HuH-7.5 (cell line): ENCODE results near the gene IL37.
A peak's percentile ranks its signal among the peaks of the same experiment; 100 is the strongest.
"Not testable (repeated sequence)": the region's sequence is repeated elsewhere in the genome, so short reads cannot be mapped to it uniquely, and the experiment has no call there.

ENCODE experiments used
- DNase-seq: peaks from one replicate; pipeline ENCODE4 v3.0.0; 2011; ENCODE audit warnings: low spot score

Gene IL37

DNA sequence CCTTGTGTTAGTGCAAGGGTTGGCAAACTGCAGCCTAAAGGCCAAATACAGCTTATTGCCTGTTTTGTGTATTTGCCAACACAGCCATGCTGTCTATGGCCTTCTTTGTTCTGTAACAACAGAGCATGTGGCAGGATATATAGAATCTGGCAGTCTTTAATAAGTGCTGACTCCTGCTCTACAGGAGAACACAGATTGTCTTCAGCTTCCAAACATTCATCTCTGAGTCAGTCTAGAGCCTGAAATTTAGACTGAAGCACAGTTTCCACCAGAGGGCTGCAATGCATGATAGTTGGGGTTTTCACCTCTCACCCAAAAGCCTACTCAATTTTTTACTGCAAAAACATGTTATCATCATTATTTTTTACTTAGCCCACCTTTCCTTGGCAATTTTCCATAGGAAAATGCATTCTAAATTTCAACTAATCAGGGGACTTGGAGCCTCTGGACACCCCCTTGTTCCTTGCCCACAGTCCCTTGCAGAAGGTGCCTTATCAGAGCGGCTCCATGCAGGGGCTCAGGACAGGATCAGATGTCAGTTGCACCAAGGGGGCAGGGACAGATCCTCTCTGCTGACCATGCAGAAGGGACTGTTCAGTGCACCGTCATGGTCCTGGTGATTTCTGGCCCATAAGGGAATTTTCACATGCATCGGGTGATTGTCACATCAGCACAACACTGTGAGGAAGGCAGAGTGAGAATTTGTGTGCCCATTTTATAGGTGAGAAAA lies 12.4 kb downstream of the IL37 start:
- no peak for DNase-seq

DNA sequence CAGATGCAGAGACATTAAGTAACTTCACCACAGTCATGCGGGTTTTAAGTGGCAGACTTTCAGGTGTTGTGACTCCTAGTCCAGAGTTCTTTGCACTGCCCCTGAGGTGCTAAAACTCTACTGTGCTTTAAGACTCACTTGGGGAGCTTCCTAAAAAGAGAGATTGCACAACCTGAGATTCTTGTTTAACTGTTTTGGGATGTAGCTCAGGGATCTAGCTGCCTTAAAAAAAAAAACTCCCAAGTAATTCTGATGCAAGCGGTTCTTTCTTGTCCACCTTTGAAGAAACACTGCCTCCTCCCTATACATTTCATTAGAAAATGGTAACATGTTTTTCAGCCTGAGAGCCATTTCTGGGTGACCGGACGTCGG lies 13.0 kb downstream of the IL37 start:
- DNase-seq, result no peak

DNA sequence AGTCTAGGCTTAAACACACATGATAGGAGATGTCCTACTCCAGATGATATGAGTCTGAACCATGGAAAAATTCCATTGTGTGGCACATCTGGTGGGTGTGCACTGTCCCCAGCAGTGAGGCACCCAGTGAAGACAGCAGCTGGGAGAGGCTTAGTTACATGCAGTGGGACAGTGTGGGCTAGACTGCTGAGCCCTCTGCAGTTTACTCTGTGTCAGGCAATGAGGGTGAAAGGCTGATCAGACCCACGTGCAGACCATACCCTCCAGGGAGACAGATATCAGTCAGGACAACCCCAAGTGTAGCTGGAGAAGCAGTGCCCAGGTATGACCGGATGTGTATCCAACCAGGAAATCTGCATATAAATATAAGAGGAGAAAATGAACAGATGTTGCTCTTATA lies 13.4 kb downstream of the IL37 start:
- no peak for DNase-seq

DNA sequence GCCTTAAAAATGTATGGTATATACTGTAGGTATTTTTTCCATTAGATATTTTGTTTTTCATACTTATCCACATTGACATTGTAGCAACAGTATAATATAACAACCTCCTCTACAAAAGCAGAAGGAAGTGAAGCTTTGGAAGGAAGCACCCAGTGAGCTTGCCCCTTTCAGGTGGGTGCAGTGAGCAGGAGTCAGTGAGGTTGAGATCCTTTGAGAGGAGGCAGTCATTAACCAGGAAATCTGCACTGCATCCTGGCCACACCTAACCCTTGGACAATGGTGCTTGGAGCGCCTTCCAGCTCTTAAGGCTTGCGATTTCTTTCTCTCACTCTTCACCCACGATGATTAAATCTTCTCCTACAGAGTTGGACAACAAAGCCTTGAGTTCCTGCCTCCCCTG lies 13.9 kb downstream of the IL37 start:
- DNase-seq, result peak; percentile 23

DNA sequence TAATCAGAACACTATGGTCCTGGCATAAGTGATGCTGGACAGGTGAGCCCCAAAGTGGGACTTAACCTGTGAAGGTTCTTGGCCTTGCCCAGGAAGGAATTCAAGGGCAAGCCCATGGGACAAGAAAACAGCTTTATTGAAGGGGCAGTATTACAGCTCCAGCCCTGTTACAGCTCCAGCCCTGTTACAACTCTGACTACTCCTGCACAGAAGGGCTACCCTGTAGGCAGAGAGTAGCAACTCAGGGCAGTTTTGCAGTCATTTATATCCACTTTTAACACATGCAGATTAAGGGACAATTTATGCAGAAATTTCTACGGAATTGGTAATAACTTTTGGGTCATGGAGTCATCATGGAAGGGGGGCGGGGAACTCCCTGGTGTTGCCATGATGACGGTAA lies 15.7 kb downstream of the IL37 start:
- no peak for DNase-seq

DNA sequence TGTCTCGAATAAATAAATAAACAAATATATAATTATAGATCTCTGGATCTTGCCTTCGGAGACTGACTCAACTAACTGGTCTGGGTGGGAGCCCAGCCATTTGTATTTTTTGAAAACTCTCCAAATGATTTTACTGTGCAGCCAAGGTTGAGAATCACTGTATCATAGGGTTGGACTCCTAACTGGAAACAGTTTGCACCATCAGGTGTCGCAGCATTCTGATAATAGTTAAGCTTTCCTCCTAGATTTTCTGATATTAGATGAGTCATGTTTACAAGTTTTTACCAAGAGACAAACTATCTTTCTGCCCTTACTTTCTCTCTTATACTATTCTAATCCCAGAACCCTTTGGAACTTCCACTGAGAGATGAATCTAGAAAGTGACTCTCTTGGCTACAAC lies 16.8 kb downstream of the IL37 start:
- DNase-seq, result no peak

DNA sequence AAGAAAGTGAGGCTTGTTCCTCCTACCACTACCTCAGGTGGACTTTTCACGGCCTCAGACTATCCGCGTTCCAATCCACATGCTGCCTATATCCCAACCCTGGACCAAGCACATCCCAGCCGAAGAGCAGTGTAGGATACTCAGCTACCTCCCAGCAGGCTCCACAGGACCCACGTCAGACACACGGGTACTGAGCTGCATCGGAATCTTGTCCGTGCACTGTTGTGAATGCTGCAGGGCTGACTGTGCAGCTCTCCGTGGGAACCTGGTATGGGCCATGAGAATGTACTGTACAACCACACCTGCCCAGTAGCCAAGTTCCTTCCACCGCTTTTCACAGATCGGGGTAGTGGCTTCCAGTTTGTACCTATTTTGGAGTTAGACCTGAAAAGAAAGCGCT lies 22.3 kb downstream of the IL37 start:
- no peak for DNase-seq

DNA sequence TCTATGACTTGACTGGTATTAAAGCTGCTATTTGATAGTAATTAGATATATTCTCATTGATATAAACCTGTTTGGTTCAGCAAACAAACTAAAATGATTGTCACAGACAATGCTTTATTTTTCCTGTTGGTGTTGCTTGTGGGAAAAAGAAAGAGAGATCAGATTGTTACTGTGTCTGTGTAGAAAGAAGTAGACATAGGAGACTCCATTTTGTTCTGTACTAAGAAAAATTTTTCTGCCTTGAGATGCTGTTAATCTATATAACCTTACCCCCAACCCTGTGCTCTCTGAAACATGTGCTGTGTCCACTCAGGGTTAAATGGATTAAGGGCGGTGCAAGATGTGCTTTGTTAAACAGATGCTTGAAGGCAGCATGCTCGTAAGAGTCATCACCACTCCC lies 23.2 kb downstream of the IL37 start:
- not testable (repeated sequence) for DNase-seq

DNA sequence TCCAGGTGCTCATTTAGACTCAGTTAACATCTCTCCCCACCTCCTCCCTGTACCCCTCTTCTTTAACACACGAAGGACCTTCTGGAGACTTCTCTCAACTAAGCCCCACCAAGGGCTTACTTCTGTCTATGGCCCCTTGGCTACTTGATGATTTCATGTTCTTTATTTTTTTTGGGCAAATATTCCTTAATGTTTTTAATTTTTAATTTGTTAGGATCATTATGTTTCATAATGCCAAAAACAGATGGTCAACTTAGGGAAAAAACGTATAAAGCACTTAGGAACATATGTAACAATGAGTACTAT lies 25.9 kb downstream of the IL37 start:
- DNase-seq, result no peak

DNA sequence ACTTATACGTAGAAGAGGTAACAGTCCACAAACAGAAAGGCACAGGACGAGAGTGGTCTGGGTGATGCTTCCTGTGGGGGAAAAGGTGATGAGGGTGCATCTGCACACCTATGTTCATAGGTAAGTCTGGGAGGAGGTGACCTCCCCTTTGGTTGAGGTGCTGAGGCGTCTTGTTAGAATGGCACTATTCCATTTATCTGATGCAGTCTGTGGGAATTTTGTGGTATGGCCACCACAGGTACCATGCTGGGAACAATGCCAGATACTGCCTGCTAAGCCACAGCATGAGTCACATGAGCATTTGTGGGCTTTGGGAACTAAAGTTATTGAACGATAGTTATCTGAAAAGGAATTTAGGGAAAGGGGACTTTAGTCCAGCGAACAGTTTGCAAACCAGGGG lies 27.9 kb downstream of the IL37 start:
- DNase-seq, result no peak

DNA sequence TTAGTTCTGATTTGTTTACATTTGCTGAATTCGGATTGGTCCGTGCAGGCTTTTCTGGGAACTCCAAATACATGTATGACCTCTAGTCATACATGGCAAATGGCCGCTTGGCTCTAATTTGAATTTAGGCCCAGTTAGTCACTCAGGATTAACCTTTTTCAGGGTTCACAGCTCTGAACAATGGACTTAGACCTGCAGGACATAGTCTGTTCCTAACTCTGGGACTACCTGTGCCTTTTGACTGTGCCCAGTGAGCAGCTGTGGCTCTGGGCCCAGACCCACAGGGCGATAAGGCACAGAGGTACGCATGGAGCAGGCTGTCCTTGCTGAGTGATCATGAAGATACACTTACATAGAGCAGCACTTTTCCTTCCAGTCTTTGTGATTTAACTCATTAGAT lies 28.5 kb downstream of the IL37 start:
- no peak for DNase-seq

DNA sequence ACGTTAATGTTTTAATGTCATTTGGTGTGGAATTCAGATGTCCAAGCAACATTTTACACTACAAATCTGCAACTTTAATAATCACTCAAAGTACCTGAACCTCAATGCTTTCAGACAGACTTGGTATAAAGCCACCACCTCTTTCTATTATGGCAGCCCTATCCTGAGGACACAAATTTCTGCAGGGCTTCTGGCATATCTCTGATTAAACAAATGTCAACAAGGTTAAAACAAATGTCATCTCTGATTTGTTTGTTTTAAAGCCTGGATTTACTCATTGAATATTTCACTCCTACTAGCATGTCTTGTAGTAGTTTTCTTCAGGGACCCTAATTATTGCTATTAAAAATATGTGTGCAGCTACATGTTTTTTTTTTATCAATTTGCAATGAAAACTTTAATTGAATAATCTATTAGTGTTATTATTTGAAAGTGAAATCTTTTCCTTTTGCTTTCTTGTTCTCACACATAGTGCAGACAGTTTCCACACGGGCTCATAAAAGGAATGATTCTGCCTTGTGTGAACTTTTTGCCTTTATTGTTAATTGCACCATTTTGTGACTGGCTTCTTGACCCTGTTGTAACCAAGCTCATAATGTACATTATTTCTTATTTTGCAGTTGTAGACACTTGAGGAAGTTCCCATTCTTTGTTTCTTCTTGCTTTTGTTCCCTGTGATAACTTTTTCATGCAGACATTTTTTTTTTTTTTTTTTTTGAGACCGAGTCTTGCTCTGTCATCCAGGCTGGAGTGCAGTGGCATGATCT lies 30.1 kb downstream of the IL37 start:
- DNase-seq, result no peak

DNA sequence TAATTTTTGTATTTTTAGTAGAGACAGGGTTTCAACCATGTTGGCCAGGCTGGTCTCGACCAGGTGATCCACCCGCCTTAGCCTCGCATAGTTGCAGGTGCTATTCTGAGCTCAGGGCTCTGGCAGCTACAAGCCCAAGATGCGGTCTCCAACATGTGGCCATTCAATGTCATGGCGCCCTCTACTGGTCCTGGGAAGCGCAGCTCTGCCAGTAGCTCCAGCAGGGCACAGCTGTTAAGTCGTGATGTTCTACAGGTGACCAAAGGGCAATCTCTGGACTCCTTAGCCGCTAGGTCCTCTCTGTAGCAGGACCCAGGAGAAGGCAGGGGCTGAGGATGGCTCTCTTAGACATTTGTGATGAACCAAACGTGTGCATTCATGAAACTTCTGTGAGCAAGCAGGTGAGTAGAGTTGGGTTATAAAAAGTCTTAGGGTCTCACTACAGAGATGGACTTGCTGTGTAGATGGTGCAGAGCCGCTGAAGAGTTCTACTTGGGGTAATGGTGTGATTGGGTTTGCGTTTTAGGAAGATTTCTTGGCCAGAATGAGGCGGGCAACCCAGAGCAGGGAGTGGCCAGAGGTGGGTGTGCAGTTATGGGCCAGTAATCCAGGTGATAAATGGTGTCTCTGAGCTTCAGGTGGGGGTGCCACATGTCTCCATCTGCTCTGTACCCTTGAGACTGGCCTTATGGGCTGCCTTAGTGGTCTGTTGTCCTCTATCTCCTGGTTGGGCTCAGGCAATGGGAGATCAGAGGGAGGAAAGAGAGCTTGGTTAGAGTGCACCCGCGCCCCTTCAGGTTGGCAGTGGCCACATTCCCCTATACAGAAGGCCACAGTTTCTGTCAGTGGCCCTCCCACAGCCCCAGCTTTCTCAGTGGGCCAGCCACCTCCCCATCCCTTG lies 31.0 kb downstream of the IL37 start:
- DNase-seq, result peak; percentile 38

DNA sequence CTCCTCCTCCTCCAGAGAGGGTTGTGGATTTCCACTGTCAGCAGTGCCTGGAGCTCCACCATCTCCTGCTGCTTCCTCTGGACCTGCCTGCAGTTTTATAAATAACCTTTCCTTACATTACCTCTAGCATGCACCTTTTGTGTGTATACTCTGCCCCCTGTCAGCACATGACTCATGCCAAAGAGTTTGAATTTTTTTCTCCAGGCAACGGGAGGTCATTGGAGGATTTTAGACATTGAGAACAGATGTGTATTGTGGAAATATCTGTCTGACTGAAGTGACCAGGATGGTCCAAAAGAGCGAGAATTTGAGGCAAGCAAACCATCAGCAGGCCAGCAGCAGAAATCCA lies 31.7 kb downstream of the IL37 start:
- no peak for DNase-seq

DNA sequence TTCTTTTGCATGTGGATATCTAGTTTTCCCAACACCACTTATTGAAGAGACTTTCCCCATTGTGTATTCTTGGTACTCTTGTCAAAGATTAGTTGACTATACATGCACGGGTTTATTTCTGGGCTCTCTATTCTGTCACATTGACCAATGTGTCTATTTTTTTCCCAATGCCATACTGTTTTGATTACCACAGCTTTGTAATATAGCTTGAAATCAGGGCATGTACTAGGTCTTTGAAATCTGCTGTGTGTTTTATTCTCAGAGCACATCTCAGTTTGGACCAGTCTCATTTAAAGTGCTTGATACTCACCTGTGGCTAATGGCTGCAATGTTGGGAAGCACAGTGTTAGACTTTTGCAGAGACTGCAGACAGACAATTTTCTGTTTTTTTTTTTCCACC lies 34.0 kb downstream of the IL37 start:
- DNase-seq, result no peak

DNA sequence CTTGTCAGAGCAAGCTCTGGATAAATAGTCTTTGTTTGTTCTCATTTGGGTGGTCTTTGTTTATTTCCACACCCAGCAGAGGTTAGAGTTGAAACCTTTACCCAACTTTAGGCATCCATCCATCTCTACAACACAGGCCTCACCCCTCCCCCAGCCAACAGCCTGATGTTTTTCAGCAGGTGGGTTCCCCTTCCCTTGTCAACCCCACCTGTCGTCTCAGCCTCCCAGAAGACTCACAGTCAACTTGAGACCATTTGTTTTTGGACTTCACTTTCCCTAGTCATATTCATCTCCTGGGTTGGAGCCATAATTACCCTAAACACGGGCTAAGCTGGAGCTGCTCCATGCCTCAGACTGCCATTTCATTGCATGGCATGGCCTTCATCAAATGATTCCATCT lies 35.1 kb downstream of the IL37 start:
- no peak for DNase-seq

DNA sequence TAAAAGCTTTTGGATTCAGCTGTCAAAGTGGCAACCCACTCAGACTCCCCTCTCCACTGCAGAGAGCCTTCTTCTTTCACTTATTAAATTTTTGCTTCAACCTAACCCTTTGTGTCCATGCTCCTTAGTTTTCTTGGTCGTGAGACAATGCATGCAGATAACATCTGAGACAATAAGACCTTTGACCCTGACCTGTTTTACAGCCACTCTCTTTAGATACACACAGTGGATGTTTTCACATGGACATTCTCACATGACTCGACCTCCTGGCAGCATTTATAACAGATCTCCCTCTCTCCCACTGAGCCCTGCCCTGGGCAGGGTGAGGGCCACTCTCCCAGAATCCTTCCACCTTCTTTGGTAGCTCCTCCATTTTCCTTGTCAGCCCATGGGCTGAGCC lies 36.4 kb downstream of the IL37 start:
- no peak for DNase-seq

DNA sequence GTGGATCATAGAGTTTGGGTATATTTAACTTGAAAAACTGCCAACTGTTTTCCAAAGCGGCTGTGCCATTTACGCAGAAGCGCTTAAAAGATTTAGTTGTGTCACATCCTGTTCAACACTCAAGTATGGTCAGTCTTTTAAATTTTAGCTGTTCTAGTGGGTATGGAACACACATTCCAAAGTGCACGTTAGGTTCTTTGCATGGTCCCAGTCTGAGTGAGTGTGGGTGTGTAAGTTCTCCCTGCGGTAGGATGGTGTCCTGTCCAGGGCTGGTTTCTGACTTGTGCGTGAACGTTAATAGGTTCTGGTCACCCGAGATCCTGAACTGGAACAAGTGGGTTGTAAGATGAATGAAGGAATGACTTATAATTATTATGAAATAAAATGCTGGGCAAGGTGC lies 38.5 kb downstream of the IL37 start:
- DNase-seq, result no peak

DNA sequence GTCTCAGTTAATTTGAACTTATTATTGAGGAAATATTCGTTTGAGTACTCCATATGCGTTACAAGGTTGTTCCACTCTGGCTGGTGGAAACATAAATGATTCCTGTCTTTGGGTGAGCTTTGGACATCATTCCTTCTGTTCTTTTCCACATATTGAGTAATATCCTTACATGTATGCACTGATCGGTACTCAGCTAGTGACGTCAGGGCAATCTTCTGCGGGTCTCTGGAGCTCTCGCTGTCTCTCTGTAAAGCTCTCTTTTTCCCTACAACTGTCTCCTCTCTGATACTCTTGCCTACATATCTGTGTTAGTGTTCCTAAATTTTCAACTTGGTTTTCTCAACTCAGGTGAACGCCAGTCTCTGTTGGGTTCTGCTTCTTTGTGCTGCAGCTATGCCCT lies 43.4 kb downstream of the IL37 start:
- no peak for DNase-seq

DNA sequence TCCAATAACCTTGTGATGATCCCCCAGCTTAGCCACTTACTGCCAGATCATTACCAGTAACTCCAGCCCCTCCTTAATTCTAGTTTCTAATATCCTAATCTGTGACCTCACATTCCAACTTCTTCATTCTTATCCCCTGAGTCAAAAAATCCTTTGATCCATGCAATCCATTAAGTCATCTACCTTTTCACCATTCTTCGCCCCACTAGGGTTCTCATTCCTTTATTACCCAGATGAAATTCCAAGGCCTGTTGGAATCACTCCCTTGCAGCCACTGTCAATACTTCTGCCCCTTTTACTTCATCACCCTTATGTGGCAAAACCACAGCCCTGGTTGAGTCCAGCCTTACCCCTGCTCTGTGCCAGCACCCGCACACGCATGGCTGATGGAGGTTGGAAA lies 46.5 kb downstream of the IL37 start:
- no peak for DNase-seq

DNA sequence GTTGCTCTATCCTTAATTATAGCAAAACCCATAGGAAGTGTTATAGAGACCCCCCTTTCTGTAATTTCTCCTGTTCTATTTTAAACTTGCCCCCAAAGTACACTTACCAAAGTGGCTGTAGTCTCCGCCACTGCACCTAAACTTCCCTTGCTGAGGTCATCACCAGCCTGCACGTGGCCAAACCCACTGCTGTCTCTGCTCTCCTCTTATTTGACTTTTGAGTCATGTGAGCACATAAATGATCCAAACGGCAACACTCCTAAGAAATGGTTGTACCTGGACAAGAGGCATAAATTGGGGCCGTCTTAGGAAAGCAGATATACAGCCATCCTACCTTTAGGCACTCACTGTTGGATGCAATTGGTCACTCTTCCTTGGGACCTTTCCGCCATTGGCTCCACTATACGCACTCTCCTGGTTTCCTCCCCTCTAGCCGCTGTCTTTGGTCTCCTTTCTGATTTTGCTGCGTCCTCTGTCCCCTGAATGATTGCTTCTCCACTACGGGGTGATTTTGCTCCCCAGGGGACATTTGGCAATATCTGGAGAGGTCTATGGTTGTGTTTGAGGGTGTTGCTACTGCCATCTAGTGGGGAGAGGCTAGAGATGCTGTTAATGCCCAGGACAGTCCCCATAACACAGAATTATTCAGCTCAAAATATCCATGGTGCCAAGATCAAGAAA lies 47.6 kb downstream of the IL37 start:
- DNase-seq, result peak; percentile 20

DNA sequence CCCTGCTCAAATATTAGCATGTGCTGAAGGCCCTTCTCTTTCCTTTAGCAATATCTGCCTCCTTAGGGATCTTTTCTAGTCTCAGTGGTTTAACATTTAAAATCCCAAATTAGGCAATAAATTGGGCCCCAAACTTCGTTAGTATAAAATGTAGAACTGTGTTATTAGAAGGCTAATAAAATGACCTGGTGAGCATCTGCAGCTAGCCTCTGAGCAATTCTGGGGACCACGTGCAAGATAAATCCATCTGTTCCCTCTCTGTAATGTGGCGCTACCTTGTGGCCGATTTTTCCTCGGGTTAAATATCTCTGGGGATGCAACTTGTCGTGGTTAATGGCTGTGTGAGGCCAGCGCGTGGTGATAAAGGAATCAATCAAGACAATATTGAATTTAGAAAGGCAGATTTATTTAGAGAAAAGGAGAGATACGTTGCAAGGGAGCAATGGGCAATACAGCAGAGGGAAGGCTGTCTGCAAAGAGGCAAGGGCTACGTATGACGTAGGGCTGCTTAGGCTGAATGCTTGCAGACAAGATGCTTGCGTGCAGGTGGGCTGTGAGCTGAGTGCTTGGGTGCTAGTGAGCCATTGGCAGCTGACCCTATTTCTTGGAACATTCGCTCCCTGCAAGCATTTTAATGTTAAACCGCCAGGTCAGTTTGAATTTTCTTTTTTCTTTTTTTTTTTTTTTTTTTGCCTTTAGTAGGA lies 48.3 kb downstream of the IL37 start:
- DNase-seq, result no peak
